ENCODE measurements around the gene CALU.

GRCh38 chr7:128809363-128809762 lies 70.2 kb downstream of the CALU start:
- no peak for TF ChIP-seq EZH2 (IDR thresholded peaks at IDR 0.05)
- TF ChIP-seq FOXP2 (optimal IDR thresholded peaks at IDR 0.05; ENCODE audit: control extremely low read depth, extremely low read length, insufficient read depth), result no peak

Data from SK-N-MC (cell line).